ENCODE measurements around the gene CHURC1. TPM values are rescaled to one million over a fixed set of nuclear protein-coding genes. Genes with fewer than 3 reads are reported as not detected.

The CHURC1 gene
- total and polyA plus RNA-seq, 2 donors (not counting 1 experiment from before 2014, with no cell fraction given), result 29.7 to 77.1 TPM

GRCh38 chr14:64879635-64880220 lies 34.5 kb upstream of the CHURC1 start, which contains the start of gene SPTB:
TSS of gene SPTB (minus strand) at chr14:64879907. CDS start at chr14:64823094, 56,813 bp downstream.
- H2AFZ ChIP-seq (ENCODE audit: insufficient read depth, low read depth, low read length, poor library complexity, severe bottlenecking), result peak within 1 kb of the TSS; percentile 78
- peaks cover 67% of the 10 kb centered on the region for H3K27me3 Mint-ChIP-seq
- no peaks in the 10 kb centered on the region for H3K79me2 ChIP-seq (ENCODE audit: control insufficient read depth, insufficient read depth, low read length)
- intact Hi-C loops (cut with micrococcal nuclease), result loop anchor here (2.0 to 10.0 kb wide), 2 partner anchors 35 to 535 kb away; partner anchors contain the start of gene CHURC1
- H4K20me1 ChIP-seq (ENCODE audit: control insufficient read depth, insufficient read depth, low read length, poor library complexity, severe bottlenecking), result no peaks in the 10 kb centered on the region
- no peak within 1 kb of the TSS for H3K27ac Mint-ChIP-seq
- DNase-seq (peak; percentile 54), ATAC-seq (ENCODE audit: low read depth) (peak; percentile 77)
- H3K4me3 ChIP-seq (ENCODE audit: control extremely low read depth in 1 of 5, extremely low read depth in 1 of 5, insufficient read depth in 1 of 5, low read depth in 2 of 5, low read length in 4 of 5), result peak within 1 kb of the TSS; percentile 16 to 65 (median 51)
- TF ChIP-seq EZH2 (IDR thresholded peaks at IDR 0.05; ENCODE audit: borderline replicate concordance, insufficient read depth, low read depth, low read length, poor library complexity, severe bottlenecking), result no peak
- no peak for TF ChIP-seq CTCF (IDR thresholded peaks at IDR 0.05)
- peaks cover 12% of the 10 kb centered on the region for H3K4me1 Mint-ChIP-seq
- H3K9me3 ChIP-seq (ENCODE audit: control extremely low read depth in 1 of 3, control insufficient read depth in 2 of 3, insufficient read depth in 1 of 3, low read length in 2 of 3), result no peaks in the 10 kb centered on the region
- no peak within 1 kb of the TSS for H3K27ac ChIP-seq (ENCODE audit: low read length in 2 of 2)
- H3K27me3 ChIP-seq (replicated peaks in 1 of 4; ENCODE audit: control extremely low read depth in 1 of 4, control insufficient read depth in 3 of 4, insufficient read depth in 4 of 4, low read length in 3 of 4), result peaks cover 0 to 50% (median 35%) of the 10 kb centered on the region in 4 experiments
- no peaks in the 10 kb centered on the region for H3K9me3 Mint-ChIP-seq (ENCODE audit: insufficient read depth)
- peaks cover 7 to 13% of the 10 kb centered on the region in 2 donors for H3K4me1 ChIP-seq (ENCODE audit: control insufficient read depth in 2 of 2, insufficient read depth in 2 of 2, low read length in 2 of 2)
- under 1% methylated on average over 61 of the region's 61 CpGs for WGBS (ENCODE audit: insufficient coverage)
- H3K36me3 ChIP-seq (replicated peaks in 1 of 2; ENCODE audit: control extremely low read depth in 1 of 2, control insufficient read depth in 1 of 2, extremely low read depth in 1 of 2, insufficient read depth in 2 of 2, low read length in 1 of 2), result no peaks in the 10 kb centered on the region
- POLR2A ChIA-PET, result interaction anchor here (0.7 kb wide), 2 partner anchors 64 to 1156 kb away, joined by 3 to 6 read pairs; no protein-coding TSS in a partner anchor
- H3K4me3 Mint-ChIP-seq, result peak within 1 kb of the TSS; percentile 87
- CTCF ChIA-PET, result interaction anchor here (1.9 to 3.7 kb wide), 2 partner anchors 10 to 12 kb away, joined by 6 to 36 read pairs; no protein-coding TSS in a partner anchor
- peak within 1 kb of the TSS; percentile 59 for H3K9ac ChIP-seq (ENCODE audit: low read length)
- peak within 1 kb of the TSS; percentile 81 for H3K4me2 ChIP-seq (replicated peaks; ENCODE audit: low read depth, low read length, poor library complexity, severe bottlenecking)

Data from B cell (primary cell).